Measurements from ENCODE around the gene TLK1.
"Not testable (repeated sequence)": the region's sequence is repeated elsewhere in the genome, so short reads cannot be mapped to it uniquely, and the experiment has no call there.

Gene TLK1

GRCh38 chr2:171083451-171083850 lies 77.2 kb downstream of the TLK1 start:
- DNase-seq (ENCODE audit: low read depth): no peak

- DNase-seq (ENCODE audit: low read depth): no peak
These were observed 79.0 kb downstream of the TLK1 start for GRCh38 chr2:171081649-171082111.

GRCh38 chr2:171080607-171081006 lies 80.1 kb downstream of the TLK1 start:
- DNase-seq (ENCODE audit: low read depth): no peak

GRCh38 chr2:171076422-171076821 lies 84.3 kb downstream of the TLK1 start:
- not testable (repeated sequence) for DNase-seq (ENCODE audit: low read depth)

- no peak for DNase-seq (ENCODE audit: low read depth)
These were observed 88.5 kb downstream of the TLK1 start for GRCh38 chr2:171072164-171072563.

GRCh38 chr2:171069286-171069956 lies 91.3 kb downstream of the TLK1 start:
- DNase-seq (ENCODE audit: low read depth): no peak

GRCh38 chr2:171066110-171066509 lies 94.6 kb downstream of the TLK1 start:
- DNase-seq (ENCODE audit: low read depth): no peak

GRCh38 chr2:171057575-171057974 lies 103.1 kb downstream of the TLK1 start:
- DNase-seq (ENCODE audit: low read depth): no peak

- DNase-seq (ENCODE audit: low read depth): no peak
These were observed 104.4 kb downstream of the TLK1 start for GRCh38 chr2:171056307-171056706.

- no peak for DNase-seq (ENCODE audit: low read depth)
These were observed 111.0 kb downstream of the TLK1 start for GRCh38 chr2:171049691-171050090.

- DNase-seq (ENCODE audit: low read depth): no peak
These were observed 114.6 kb downstream of the TLK1 start for GRCh38 chr2:171046048-171046560.

GRCh38 chr2:171044416-171044815 lies 116.3 kb downstream of the TLK1 start:
- DNase-seq (ENCODE audit: low read depth): no peak

- DNase-seq (ENCODE audit: low read depth): no peak
These were observed 118.3 kb downstream of the TLK1 start for GRCh38 chr2:171042253-171042969.

GRCh38 chr2:171036532-171036931 lies 124.2 kb downstream of the TLK1 start:
- no peak for DNase-seq (ENCODE audit: low read depth)

GRCh38 chr2:171034315-171034714 lies 126.4 kb downstream of the TLK1 start:
- no peak for DNase-seq (ENCODE audit: low read depth)

GRCh38 chr2:171025214-171025613 lies 135.5 kb downstream of the TLK1 start:
- no peak for DNase-seq (ENCODE audit: low read depth)

GRCh38 chr2:171018522-171018921 lies 142.2 kb downstream of the TLK1 start:
- no peak for DNase-seq (ENCODE audit: low read depth)

GRCh38 chr2:171016125-171016524 lies 144.6 kb downstream of the TLK1 start:
- no peak for DNase-seq (ENCODE audit: low read depth)

GRCh38 chr2:171013851-171014250 lies 146.8 kb downstream of the TLK1 start:
- DNase-seq (ENCODE audit: low read depth): no peak

- no peak for DNase-seq (ENCODE audit: low read depth)
These were observed 151.3 kb downstream of the TLK1 start for GRCh38 chr2:171009386-171009785.

- no peak for DNase-seq (ENCODE audit: low read depth)
These were observed 152.0 kb downstream of the TLK1 start for GRCh38 chr2:171008550-171009205.

- DNase-seq (ENCODE audit: low read depth): no peak
These were observed 155.9 kb downstream of the TLK1 start for GRCh38 chr2:171004833-171005232.

- DNase-seq (ENCODE audit: low read depth): no peak
These were observed 156.3 kb downstream of the TLK1 start for GRCh38 chr2:171004363-171004762.
